Keratinocyte (primary cell): ENCODE measurements around the gene MACROH2A2. TPM values are rescaled to one million over a fixed set of nuclear protein-coding genes. Genes with fewer than 3 reads are reported as not detected.

Experiments
- DNase-seq: peaks from one replicate; pipeline ENCODE4 v3.0.0-alpha.2; 2011; ENCODE audit warnings: low read depth, missing footprints, low spot score
- FAIRE-seq: peaks from 2 replicates; lab custom pipeline; 2011; peaks lifted over from hg19 to GRCh38; lab: Jason Lieb, UNC
- H2AFZ ChIP-seq: 2 replicates; pipeline ENCODE4 v1.6.0; 2012; ENCODE audit warnings: low read length, control low read depth, inconsistent platforms; ENCODE audit not compliant: control insufficient read depth
- H3K27ac ChIP-seq: 2 replicates; pipeline ENCODE4 v1.5.1; 2011; ENCODE audit warnings: low read length; ENCODE audit not compliant: control insufficient read depth, insufficient read depth
- H3K27me3 ChIP-seq: 3 replicates; pipeline ENCODE4 v1.6.0; 2011; ENCODE audit warnings: low read length; ENCODE audit not compliant: control insufficient read depth, insufficient read depth; ENCODE audit errors: extremely low read depth
- H3K36me3 ChIP-seq, 2 experiments: 2 replicates in 1 of 2; 3 replicates in 1 of 2; pipeline ENCODE4 v1.5.1; 2011; ENCODE audit warnings: low read length in 2 of 2, mild to moderate bottlenecking in 1 of 2; ENCODE audit not compliant: control insufficient read depth in 2 of 2, insufficient read depth in 2 of 2; ENCODE audit errors: extremely low read depth in 1 of 2
- H3K4me1 ChIP-seq: 3 replicates; pipeline ENCODE4 v1.5.1; 2011; ENCODE audit warnings: low read length; ENCODE audit not compliant: control insufficient read depth, insufficient read depth; ENCODE audit errors: extremely low read depth
- H3K4me2 ChIP-seq: 3 replicates; pipeline ENCODE4 v1.6.0; 2011; ENCODE audit warnings: low read depth, low read length; ENCODE audit not compliant: control insufficient read depth, insufficient read depth; ENCODE audit errors: extremely low read depth
- H3K4me3 ChIP-seq, 3 experiments: fragments of 200-600 bp in 1 of 3; sonication (generic) in 1 of 3; 2 replicates in 2 of 3; 3 replicates in 1 of 3; pipeline ENCODE4 v1.5.1; 2011 to 2016; ENCODE audit warnings: low read length in 3 of 3, mild to moderate bottlenecking in 3 of 3, control low read depth in 2 of 3, inconsistent platforms in 1 of 3, low read depth in 1 of 3, mixed read lengths in 1 of 3, mixed run types in 1 of 3, moderate library complexity in 1 of 3; ENCODE audit not compliant: control insufficient read depth in 2 of 3, insufficient read depth in 2 of 3; ENCODE audit errors: extremely low read depth in 1 of 3
- H3K79me2 ChIP-seq: 2 replicates; pipeline ENCODE4 v1.6.0; 2012; ENCODE audit warnings: low read length; ENCODE audit not compliant: control insufficient read depth, insufficient read depth
- H3K9ac ChIP-seq: 3 replicates; pipeline ENCODE4 v1.6.0; 2011; ENCODE audit warnings: low read length; ENCODE audit not compliant: control insufficient read depth, insufficient read depth; ENCODE audit errors: extremely low read depth
- H3K9me1 ChIP-seq: 3 replicates; pipeline ENCODE4 v1.6.0; 2011; ENCODE audit warnings: low read length; ENCODE audit not compliant: control insufficient read depth, insufficient read depth; ENCODE audit errors: extremely low read depth
- H3K9me3 ChIP-seq: 2 replicates; pipeline ENCODE4 v1.5.1; 2012; ENCODE audit warnings: low read depth, low read length; ENCODE audit not compliant: control insufficient read depth
- H4K20me1 ChIP-seq: 3 replicates; pipeline ENCODE4 v1.6.0; 2011; ENCODE audit warnings: low read length; ENCODE audit not compliant: control insufficient read depth, insufficient read depth; ENCODE audit errors: extremely low read depth
- EZH2 ChIP-seq: IDR thresholded peaks from one replicate; pipeline ENCODE4 v1.6.1; 2012; ENCODE audit warnings: inconsistent platforms, mild to moderate bottlenecking, low read length, moderate library complexity
- dilution Hi-C: fragments of 300-500 bp; cut with MboI; formaldehyde crosslinking; loops from one replicate; pipeline ENCODE4 v1.7.0; 2020; ENCODE audit warnings: low sequenced_read_pairs; ENCODE audit not compliant: extremely low pct_ligation_motif_present
- polyA plus RNA-seq, 5 experiments: library from polyadenylated mRNA; depleted of rRNA in 3 of 5; stranded (reverse) in 3 of 5; stranded (forward) in 1 of 5; unstranded in 1 of 5; fragments of >200 nt; gene quantifications; 1 replicate in 1 of 5; 2 replicates in 3 of 5; 3 replicates in 1 of 5; pipeline versions ENCODE4 v1.2.1 to v1.2.3, GENCODE V29; 2011 to 2012; ENCODE audit warnings: missing spikeins in 2 of 5, low read depth in 1 of 5, low replicate concordance in 1 of 5
- TF ChIP-seq, protein P1 (sequence below), 3 experiments: IDR thresholded peaks in 1 of 3; conservative IDR thresholded peaks in 1 of 3; optimal IDR thresholded peaks in 1 of 3; 2 replicates in 2 of 3; 3 replicates in 1 of 3; pipeline versions ENCODE3 to v1.5.1; 2011; ENCODE audit warnings: low read length in 3 of 3, mild to moderate bottlenecking in 3 of 3, moderate library complexity in 2 of 3, control low read depth in 1 of 3, inconsistent platforms in 1 of 3; ENCODE audit not compliant: insufficient read depth in 2 of 3; ENCODE audit errors: extremely low read depth in 1 of 3

Gene MACROH2A2
- polyA plus RNA-seq, 1 donor (not counting 4 experiments of a cell fraction or from before 2014, with no cell fraction given): 11.6 TPM

DNA sequence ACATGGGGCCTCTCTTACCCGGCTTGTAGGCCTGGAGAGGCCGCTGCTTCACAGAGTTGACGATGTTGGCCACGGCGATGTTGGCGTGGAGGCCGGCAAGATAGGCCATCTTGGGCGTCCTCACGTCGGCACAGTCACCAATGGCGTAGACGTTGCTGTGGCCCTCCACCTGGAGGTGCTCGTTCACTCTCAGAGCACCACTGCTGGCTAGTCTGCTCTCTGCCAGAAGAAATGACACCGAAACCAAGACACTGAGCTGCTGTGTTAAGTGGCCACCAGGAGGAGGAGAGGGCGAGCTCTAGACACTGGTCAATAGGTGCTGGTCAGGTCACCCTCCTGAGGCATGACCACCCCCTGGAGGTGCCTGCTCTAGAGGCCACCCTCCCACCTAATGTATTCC lies 62.3 kb downstream of the MACROH2A2 start:
- Histone ChIP-seq H3K27ac (no peak overlapping the region), H3K36me3 (peaks cover 0 to 7% of the 10 kb centered on the region in 2 experiments), H3K79me2 (no peaks in the 10 kb centered on the region), H3K27me3 (no peaks in the 10 kb centered on the region), H4K20me1 (no peaks in the 10 kb centered on the region), H3K9ac (no peak overlapping the region), H3K4me2 (no peak overlapping the region), H2AFZ (no peak overlapping the region), H3K4me1 (no peaks in the 10 kb centered on the region), H3K9me3 (no peaks in the 10 kb centered on the region), H3K4me3 (no peak overlapping the region), H3K9me1 (no peaks in the 10 kb centered on the region)
- DNase-seq: no peak
- FAIRE-seq: no peak
- TF ChIP-seq, protein P1, sequence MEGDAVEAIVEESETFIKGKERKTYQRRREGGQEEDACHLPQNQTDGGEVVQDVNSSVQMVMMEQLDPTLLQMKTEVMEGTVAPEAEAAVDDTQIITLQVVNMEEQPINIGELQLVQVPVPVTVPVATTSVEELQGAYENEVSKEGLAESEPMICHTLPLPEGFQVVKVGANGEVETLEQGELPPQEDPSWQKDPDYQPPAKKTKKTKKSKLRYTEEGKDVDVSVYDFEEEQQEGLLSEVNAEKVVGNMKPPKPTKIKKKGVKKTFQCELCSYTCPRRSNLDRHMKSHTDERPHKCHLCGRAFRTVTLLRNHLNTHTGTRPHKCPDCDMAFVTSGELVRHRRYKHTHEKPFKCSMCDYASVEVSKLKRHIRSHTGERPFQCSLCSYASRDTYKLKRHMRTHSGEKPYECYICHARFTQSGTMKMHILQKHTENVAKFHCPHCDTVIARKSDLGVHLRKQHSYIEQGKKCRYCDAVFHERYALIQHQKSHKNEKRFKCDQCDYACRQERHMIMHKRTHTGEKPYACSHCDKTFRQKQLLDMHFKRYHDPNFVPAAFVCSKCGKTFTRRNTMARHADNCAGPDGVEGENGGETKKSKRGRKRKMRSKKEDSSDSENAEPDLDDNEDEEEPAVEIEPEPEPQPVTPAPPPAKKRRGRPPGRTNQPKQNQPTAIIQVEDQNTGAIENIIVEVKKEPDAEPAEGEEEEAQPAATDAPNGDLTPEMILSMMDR (optimal IDR thresholded peaks at IDR 0.05 in 1 of 3, IDR thresholded peaks at IDR 0.05 in 1 of 3, conservative IDR thresholded peaks at IDR 0.05 in 1 of 3; ENCODE audit: extremely low read depth in 1 of 3, insufficient read depth in 2 of 3, low read length in 3 of 3): no peak
- TF ChIP-seq EZH2: no peak
- dilution Hi-C loops: no loop called here

DNA sequence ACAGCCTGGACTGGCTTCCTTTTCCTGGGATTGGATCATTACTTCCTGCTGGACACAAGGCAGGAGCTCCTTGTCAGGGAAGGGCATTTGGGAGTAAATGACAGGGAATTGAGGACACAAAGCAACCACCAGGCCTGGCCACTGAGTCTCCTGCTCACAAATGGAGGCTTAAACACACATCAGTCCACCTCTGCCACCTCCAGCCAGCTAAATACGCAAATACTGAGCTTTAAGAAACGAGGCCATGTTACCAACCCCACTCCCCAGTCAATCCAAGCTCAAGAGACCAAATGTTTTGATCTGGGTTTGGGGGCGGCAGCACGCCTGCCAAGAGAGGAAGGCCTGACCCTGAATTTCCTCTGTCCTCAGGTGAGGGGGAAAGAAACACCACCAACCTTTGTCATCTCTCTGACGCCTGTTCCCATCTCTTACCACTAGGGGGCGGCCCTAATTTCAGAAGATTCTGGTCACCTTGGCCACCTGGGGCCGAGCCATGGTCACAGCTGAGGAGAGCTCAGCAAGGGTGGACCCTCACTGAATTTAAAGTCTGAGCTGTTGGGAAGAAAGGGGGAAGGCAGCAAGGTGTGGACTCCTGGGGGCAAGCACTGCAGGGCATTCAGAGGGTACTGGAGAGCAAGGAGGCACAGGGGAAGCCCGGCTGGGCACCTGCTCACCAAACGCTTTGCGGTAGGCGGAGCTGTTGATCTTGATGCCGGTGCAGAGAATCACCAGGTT lies 63.5 kb downstream of the MACROH2A2 start:
- dilution Hi-C loops: no loop called here

More for the DNA sequence above, 63.5 kb downstream of the MACROH2A2 start:
- Histone ChIP-seq H3K9ac (no peak overlapping the region), H3K4me2 (no peak overlapping the region), H3K79me2 (no peaks in the 10 kb centered on the region), H3K27ac (no peak overlapping the region), H3K27me3 (no peaks in the 10 kb centered on the region), H4K20me1 (no peaks in the 10 kb centered on the region), H3K36me3 (peaks cover 0 to 7% of the 10 kb centered on the region in 2 experiments), H3K4me1 (no peaks in the 10 kb centered on the region), H2AFZ (no peak overlapping the region), H3K9me3 (no peaks in the 10 kb centered on the region), H3K9me1 (no peaks in the 10 kb centered on the region), H3K4me3 (no peak overlapping the region)
- FAIRE-seq (peak; percentile 49), DNase-seq (no peak)
- TF ChIP-seq EZH2: no peak
- TF ChIP-seq, protein P1 (optimal IDR thresholded peaks at IDR 0.05 in 1 of 3, IDR thresholded peaks at IDR 0.05 in 1 of 3, conservative IDR thresholded peaks at IDR 0.05 in 1 of 3; ENCODE audit: extremely low read depth in 1 of 3, insufficient read depth in 2 of 3, low read length in 3 of 3): peak; percentile 77 to 93 (median 89)
